Fibroblast of upper back skin (primary cell): ENCODE measurements around the gene SYT17.

ENCODE experiments used
- DNase-seq: peaks from one replicate; pipeline ENCODE4 v3.0.0-alpha.2; 2013

SYT17 gene

DNA sequence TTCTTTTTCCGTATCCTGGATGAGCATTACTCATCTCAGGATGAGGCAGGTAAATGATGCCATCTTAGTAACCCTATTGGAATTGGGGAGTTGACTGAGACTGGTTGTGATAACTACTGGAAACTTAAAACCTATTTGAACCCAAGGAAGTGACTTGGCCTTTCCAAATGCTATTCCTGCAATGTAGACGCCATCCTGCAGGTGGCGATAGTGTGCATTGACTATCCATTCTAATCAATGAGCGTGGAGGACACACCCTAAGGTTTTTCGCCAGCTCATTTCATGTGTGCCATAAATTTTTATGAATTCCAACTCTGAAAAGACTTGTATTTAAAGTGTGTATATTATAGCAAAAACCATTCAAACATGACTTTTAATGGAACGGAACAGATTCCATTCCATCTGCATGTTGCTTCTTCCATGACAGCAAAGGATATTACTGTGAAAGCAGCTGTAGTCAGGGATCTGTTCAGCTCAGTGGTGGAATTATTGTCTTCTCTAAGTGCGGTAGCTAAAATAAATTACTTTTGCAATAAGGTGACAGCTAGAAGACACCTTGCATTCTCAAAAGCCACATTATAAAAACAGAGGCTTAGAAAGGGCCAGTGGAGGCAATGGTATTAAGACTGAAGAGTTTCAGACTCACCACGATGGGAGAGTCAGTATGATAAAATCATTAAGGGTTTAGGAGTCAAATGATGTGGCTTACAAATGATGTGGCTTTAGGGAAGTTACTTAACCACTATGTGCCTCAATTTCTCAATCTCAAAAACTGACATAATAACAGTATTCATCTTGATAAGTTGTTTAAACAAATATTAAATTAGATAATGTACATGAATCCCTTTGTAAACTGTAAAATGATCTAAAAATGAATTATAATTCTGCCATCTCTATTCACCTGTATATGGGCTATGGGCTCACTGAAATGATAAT, 55.5 kb downstream of the SYT17 start:
- DNase-seq = no peak

DNA sequence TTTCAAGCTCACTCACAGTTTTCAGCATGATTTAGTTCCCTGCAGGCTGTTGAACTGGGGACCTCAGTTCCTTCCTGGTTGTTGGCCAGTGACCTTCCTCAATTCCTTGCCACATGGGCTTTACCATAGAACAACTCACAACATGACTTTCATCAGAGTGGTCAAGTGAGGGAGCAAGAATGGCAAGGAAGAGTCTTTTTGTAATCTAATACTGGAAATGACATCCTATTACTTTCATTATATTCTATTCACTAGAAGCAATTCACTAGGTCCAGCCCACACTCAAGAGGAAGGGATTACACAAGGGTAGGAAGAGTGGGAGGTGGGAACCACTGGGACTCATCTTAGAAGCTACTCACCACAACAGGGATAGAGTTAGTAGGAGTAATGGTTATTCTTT, 57.6 kb downstream of the SYT17 start:
- DNase-seq = no peak

DNA sequence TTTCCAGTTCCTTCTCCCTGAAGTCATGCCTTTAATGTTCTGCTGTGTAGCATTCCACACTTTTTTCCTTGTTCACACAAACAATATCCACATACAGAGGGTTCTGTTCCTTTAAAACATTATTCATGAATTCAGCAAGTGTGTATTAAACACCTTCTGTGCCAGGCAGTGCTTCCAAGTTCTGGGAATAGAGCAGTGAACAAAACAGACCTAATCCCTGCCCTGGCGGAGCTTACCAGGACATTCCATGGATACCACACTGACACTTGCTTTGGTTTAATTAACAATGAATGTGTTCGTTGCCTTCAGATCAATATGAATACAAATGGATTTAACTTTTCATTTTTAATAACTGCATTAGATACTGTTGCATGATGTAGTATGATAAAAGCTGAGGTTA, 59.6 kb downstream of the SYT17 start:
- DNase-seq = no peak

DNA sequence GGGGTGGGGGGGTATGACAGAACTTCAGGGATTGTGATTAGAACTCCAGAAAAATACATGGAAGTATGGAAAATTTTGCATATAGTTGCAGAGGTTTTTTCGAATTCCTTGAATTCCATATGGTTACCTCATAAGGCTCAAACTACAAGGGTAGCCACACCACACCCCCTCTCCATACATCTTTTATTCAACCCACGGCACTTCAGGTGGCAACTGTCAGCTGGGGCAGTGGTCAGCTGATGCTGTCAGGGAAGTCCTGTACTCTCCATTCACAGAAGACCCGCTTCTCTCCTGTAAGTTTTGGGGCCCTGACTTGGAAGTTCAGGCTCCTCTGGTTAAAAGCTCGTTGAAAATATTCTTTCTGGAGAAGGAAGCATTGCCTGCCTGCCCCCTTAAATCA, 60.0 kb downstream of the SYT17 start:
- no peak for DNase-seq

DNA sequence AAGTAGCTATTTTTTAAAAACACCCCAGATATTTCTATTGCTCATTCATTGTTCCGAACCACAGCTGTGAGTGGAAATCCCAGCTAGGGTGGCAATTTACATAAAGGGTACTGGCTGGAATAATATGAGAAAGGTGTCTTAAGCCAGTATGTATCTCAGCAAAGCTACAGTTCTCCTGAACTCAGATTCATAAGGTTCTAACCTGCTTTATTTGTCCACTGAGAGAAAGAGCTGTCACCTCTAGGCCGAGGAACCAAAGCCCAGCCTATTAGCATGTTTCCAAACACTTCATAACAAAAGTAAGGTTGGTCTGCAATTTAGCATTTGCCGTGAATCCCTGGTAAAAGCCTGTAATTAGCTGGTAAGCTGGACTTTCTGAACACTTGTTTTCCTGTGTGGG, 60.5 kb downstream of the SYT17 start:
- DNase-seq = no peak

DNA sequence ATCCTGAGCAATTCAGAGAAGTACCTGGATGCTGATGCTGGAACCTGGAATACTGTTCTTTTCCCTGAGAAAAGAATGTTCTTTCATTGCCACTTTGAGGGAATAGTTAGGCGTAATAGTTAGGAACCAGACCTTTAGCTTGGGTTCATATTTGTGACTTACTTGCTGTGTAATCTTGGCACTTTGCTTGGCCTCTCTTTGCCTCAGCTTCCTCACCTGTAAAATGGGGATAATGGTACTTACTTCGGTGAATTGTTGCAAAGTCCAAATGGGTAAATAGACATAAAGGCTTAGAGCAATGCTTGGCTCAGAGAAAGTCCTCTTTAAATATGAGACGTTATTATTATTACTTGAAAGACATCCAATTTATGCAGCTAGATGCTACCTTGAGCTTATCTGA, 62.5 kb downstream of the SYT17 start:
- no peak for DNase-seq

DNA sequence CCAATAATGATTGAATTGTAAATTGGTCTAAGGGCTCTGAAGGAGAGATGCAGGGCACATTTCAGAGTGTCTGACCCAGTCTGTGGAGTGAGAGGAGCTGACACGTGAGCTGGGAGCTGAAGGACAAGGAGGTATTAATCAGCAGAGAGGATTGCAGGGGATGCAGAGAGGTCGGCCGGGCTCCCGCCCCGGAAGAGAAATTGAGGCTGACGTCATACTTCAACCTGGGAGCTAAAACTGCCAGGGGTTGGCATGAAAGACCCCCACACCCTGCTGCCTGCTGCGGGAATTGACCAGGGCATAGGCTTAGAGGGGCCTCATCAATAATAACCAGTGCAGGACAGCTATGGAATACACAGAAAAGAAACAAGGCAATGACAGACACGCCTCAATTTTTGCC, 63.8 kb downstream of the SYT17 start:
- DNase-seq = no peak

DNA sequence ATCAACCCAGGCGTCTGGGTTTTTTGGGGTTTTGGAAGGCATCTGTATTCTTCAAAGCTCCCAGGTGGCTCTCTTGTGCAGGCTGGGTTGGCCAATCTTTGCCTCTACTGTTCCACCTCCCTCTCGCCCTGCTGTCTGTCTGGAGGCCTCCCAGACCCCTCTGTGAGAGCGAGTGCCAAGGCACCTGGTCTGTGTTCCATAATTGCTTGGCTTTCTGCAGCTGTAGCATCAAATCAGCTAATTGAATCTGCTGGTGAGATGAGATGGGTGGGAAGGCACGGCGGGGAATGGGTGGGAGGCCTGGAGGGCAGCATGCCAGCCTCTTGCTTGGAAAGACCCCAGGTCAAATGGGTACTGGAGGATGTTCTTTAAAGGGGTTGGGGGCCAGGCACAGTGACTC, 64.9 kb downstream of the SYT17 start:
- DNase-seq = no peak

DNA sequence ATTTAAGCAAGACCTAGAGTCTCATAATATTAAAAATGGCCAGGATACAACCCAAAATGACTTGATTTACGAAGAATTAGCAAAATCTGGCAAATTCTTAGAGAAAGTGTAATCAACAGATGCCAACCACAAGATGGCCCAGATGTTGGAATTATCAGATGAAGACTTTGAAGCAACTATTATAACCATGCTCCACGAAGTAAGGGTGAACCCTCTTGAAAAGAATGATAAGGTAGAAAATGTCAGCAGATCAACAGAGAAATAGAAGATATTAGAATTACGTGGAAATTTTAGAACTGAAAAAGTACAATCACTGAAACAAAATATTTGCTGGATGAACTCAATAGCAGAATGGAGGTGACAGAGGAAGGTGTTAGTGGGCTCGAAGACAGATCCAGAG, 67.4 kb downstream of the SYT17 start:
- DNase-seq = no peak

DNA sequence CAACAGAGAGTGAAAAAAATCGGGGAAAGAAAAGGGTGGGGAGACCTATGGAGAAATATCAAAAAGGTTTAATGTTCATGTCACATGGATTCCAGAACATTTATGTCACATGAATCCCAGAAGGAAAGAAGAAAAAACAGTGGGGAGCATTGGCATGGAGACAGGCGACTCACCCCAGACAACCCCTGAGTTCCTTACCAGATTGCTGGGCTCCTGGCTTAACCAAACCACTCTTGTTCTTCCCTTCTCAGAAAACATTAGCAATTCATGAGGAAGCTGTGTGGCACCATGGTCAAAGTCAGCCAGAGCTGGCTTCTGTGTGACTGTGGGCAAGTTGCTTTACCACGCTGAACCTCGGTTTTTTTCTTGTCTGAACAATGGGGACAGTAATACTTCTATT, 67.8 kb downstream of the SYT17 start:
- no peak for DNase-seq

DNA sequence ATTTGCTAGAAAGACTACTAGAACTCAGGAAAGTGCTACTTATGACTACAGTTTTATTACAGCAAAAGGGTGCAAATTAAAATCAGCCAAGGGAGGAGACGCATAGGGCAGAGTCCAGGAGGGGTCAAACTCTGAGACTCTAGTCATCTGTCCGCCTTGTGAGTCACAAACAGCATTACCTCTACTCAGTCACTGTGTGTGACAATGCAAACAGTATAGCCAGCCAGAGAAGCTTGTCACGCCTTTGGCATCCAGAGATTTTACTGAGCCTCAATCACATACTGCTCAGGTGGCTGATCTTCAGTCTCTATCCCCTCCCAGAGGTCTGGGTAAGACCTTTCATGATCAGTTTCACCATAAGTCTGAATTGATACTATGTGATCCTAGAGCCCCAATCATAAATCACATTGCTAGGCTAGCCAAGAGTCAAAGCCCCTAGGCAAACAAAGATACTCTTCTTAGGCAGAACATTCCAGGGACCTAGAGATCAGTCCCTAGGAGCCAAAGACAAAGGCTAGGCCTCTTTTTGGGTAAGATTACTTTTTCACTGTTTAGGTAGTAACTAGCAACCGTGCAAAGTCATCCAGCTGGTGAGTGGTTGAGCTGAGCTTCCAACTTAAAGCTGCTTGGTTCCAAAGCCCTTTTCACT, 68.6 kb downstream of the SYT17 start:
- DNase-seq = no peak

DNA sequence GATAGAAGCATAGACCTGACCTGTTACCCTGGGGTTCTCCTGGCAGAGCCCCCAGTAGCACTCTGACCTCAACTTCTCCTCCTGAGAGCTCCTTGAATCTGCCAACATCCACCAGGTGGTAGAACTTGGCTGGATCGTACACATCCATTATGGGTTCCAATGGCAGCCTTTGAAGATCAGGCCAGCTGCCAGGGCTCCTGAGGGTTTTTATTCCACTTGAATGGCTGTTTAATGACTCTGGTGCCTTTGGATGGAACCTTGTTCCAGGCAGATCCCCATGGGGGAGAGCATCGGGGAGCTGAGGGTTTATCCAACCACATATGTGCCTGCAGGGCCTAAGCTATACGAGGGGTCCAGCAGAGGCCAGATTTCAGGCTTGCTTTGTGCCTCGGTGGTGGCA, 70.4 kb downstream of the SYT17 start:
- no peak for DNase-seq

DNA sequence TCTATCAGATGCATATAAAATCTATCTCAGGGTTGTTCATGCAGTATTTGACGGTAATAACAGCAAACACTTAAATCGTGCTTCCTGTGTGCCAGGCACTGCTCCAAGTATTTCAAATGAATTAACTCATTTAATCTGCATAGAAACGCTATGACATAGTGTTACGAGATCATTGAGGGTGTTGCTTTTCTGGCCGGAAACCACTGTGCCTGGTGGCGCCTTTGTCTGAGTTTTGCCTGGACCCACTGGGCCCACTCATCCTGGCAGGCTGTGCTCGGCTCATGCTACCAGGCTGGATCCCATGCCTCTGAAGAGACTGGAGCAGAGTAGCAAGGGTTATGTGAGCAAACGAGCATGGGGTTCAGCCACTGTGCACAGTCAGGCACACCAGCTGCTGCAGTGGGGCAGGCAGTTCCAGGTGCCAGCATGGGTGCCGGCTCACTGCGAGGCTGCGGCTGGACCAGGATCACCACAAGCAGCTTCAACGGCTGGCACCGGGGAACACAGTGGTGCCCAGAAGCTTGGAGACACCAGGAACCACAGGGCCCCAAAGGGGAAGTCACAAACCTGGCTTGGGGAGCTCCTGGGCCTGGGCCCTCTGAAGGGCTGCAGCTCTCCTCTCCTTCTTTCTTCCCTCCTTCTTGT, 71.6 kb downstream of the SYT17 start:
- no peak for DNase-seq

DNA sequence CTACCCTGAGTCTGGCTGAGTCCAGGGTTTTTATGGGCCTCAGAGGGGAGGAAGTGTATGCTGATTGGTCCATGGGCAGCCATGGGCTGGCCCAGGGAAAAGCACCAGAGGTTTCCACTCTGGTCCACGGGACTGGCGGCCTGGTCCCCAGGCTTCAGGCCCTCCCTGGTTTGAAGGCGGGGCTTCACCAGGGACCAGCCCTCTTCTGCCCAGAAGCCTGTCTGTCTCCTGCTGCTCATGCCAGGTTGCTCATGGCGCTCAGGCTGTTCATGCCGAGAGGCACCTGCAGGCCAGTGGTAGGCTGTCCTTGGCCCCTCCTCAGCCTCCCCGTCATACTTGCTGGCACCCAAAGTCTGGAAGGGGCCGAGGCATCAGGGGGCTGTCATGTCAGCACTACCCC, 72.5 kb downstream of the SYT17 start:
- no peak for DNase-seq

DNA sequence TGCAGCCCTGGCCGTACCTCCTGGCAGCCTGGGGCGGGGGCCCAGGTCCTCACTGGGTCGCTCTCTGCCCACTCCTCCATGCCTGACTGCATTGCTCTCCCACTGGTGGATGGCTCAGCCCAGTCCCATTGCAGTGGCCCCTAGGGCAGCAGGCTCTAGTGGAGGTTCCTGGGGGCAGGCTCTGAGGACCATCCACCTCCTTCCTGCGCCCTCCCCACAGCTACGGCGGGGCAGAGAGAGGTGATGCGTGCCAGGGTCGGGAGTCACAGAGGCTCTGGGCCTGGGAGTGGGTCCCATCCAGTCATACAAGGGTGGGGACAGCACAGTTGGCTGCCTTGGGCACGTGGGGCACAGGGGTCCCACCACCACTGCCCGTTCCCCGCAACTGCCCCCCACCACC, 73.5 kb downstream of the SYT17 start:
- no peak for DNase-seq

DNA sequence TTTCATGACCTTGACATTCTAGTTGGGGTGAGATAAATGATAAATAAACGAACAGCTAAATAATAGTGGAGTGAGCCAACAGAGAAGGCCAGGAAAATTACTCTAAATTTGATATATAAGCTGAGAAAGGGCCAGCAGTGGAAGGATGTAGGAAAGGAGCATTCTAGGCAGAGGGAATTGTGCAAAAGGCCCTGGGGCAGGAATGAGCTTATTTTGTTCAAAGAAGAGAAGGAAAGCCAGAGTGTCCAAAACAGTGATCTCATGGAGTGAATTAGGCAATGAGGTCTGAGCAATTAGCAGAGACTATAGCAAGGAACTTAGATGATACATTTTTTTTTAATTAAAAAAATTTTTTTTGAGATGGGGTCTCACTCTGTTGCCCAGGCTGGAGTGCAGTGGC, 74.1 kb downstream of the SYT17 start:
- DNase-seq = no peak

DNA sequence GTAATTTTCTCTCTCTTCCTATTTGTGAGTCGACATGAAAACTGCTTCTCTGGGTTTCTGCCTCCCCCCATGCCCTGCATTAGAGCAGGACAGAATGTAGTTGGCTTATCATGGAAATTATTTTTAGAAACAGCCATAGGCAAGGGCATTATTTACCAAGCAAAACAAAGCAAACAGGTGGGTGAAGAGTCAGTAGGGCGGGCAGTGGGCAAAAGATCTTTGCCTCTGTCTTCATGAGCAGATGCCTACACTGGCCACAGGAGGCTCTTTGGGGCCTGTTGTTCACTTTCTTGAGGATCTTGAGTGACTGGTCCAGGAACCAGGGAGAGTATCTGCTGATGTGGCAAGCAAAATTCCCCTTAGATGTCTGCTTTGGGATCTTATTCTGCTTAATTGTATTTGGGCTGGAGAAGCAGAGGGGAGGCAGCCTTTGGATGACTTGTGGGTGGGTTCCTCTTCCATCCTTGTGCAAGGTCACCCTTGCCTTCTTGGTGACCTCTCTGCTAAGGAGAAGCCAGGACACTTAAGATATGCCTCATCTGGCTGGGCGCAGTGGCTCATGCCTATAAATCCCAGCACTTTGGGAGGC, 75.0 kb downstream of the SYT17 start:
- no peak for DNase-seq

DNA sequence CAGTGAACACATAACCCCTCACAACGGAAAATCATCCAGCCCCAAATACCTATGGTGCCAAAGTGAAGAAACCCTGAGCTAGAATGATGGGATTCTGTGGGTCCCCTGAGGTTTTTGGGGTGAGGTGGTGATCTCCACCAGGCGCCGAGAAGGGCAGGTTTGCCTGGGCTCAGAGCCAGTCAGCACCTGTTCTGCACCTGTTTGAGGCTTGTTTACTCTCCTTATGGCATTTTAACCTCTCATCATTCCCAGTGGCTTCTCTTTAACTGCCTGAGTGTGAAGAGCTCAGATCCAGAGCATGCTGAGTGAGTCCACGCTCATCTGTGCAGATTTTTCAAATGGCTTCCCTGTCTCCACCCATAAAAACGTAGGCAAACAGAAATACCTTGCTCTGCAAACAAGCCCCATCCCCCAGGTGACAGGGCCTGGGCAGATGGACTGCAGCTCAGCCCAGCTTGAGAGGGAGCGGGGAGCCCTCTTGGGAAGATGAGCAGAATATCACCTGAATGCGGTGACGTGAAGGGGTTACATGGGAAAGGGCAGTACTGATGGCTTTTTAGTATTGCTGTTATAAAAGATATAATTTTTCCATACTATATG, 77.4 kb downstream of the SYT17 start:
- DNase-seq = no peak

DNA sequence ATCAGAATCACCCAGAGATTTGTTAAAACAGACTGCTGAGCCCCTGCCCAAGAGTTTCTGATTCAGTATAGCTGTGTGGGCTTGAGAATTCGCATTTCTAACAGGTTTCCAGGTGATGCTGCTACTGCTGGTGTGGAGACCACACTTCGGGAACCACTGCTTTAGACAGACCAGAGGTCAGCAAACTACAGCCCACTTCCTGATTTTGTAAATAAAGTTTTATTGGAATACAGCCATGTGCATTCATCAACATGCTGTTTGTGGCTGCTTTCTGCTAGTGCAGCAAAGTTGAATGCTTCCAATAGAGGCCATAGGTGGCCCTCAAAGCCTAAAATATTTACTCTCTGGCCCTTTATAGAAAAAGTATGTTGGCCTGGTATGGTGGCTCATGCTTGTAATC, 84.9 kb downstream of the SYT17 start:
- DNase-seq = no peak

DNA sequence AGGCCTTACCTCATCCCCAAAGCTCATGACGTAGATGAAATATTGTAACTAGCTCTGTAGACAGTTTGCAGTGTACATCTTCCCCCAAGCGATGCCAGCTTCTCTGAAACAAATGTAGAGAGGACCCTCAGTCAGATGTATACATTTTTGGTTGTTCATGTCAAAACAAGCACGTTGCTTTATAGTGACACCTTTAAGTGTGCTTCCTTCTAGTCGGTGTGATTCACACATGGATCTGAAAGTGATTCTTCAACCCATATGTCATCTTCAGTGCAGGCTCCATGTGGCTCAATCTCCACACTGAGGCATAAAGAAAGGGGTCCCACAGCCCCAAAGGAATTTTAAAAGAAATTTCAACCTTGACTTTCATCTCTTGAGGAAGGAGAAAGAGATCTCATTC, 86.6 kb downstream of the SYT17 start:
- DNase-seq = no peak

DNA sequence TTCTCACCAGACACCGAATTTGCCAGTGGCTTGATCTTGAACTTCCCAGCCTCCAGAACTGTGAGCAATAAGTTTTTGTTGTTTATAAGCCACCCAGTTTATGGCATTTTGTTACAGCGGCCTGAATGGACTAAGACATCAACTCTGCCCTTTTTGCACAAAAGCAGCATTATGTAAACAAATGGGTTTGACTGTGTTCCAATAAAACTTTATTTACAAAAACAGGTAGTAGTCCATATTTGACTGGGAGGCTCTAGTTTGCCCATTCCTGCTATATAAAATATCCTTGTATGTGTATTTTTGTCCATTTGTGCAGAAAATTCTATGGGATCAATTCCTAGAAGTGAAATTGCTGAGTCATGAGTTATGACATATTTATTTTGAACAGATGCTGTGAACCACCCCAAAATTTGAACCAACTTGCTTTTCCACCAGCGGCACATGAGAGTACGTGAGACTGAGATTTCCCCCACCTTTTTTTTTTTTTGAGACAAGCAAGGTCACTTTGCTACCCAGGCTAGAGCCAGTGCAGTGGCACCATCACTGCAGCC, 96.2 kb downstream of the SYT17 start:
- no peak for DNase-seq

DNA sequence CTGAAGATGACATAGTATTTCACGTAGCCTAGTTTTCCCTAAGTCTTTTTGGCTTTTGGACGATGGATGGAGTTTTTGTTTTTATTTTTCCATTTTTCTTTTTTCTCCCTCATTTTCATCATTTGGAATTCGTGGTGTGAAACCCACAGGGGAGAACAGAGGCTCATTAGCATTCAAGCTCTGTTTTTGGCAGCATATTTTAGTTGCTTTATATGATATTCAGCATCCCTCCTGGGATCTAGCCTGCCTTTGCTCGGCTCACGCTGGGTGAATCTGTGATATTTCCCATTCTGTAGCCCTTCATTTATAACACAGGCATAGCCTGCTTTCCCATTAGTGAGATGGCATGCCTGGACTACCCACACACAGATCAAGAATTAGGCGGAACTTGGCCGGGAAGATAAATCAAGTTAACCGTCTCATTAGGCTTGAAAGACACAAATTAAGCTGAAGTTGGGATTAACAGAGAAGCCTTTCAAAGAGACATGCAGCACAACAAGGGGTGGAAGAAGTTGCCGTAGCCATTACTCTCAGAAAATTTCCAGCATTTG, 97.4 kb downstream of the SYT17 start:
- no peak for DNase-seq

DNA sequence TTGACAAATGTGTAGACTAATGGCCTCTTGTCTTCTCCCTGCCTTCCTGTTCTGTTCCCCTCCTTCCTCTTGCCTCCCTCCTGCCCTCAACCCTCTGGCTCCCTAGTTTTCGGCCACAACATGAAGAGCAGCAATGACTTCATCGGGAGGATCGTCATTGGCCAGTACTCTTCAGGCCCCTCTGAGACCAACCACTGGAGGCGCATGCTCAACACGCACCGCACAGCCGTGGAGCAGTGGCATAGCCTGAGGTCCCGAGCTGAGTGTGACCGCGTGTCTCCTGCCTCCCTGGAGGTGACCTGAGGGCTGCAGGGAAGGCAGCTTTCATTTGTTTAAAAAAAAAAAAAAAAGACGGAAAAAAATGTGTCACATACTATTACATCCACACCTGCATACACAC, 98.7 kb downstream of the SYT17 start:
- no peak for DNase-seq
